Measurements from ENCODE around the gene TTC23.

TTC23 gene

DNA sequence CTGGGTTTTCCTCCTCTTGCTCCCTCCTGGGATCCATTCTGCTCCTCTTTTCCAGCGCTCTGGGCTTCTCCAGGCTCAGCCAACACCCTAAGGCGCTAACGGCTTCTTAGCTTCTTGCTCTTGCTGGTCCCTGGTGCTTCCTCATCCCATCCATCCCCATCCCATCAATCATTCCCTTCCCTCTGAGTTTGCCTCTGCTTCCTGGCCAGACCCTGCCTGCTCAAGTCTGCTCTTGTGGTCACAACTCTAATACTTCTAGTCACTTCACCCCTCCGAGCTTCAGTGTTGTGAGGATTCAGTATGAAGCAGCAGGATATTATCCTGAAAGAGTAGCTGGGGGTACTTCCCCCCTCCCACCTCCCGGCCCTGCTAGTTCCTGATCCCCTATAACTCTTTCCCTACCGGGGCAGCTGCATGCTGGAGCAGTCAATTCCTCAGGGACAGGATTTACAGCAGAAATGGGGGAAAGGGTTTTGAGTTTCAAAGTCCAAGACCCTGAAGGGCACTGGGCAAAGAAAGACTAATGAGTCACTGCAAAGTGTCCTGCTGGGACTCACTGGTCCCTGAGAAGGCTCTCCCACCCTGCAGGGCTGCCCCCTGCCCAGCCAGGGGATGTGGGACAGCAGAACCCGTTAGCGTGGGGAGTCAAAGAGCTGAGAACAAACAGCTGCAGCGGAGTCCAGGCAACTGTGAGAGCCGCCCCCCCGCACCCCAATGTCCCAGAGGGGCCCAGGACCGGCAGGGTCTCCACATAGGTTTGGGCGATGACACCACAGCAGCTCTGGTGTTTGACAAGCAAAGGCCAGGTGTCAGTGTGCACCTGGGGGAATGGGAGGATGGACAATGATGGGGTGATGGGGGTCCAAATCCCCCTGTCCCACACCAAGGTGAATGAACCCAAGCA, 146.8 kb downstream of the TTC23 start:
- no peak for DNase-seq (ENCODE audit: low spot score)

- DNase-seq (ENCODE audit: low spot score) = no peak
Measured at GRCh38 chr15:99101501-99101900, 147.9 kb downstream of the TTC23 start.

DNA sequence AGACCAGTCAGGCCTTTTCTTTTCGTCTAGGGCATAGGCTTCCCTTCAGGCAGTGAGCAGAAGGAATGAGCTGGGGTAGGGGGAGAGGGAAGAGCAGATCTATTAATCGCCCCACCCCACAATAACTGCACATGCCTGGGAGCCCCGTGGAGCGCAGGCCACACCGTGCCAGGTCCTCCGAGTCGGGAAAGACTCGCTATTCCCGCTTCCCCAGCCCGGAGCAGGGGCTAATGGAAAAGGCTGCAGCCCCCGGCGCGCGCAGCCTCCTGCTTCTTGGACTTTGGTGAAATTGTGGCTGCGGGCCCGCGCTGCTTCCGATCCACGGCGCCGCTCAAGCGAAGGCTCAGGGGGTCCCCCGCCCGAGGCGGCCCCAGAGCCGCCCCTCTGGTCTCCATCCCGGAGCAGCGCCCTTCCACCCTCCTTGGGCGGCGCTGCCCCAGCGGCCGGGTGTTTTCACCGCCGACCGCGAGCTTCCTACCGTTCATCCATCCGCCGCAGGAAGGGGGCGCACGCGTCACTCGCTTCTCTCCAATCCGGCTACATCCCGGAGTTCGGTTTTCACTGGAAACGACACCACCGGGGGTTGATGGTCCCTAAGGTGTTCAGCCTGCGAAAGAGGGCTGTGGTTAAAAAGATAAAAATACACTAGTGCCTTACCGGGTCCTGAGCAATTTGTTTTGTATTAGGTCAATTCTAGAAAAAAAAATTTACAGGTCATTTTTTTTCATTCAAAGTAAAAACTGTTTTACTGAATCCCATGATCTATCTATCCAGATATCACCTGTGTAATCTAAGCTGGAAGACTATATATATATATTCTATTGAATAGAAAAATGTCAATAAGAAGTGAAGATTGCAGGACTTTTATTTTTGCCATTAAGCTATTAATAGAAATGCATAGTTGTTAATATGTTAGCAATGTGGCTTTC, 148.9 kb downstream of the TTC23 start:
- peak; percentile 84 for DNase-seq (ENCODE audit: low spot score)

DNA sequence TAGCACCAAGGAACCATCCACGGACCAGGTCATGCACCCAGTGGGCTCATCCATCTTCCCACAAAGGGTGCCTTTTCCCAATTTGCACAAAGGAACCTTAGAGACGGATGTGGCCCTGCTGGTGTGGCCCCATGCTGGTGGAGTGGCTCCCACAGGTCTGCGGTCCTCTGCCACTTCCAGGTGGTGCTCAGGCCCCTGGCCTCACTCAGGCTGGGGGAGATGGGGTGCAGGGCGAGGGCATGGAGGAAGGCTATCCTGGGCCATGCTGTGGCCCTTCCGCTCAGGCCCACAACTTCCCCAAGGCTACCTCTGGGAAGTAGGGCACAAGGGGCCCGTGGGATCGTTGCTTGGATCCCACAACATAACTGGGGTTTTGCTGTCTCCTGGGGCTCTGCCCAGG, 149.7 kb downstream of the TTC23 start:
- DNase-seq (ENCODE audit: low spot score) = no peak

DNA sequence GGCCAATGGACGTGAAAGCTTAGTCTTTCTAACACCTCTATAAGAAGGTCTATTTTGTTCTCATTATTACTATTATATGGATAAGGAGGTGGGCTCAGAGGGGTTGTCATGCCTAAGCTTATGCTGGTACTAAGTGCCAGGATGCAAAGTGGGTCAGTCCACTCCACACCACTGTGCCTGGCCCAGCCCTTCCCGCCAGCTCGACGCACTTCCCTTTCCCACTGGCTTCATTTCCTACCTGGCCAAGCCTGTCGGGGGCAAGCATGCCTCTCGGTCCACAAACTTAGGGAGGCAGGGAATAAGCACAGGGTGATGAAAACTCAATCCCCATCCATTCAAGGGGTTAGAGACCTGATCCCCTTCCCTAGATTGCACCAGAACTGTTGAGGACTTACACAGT, 150.4 kb downstream of the TTC23 start:
- no peak for DNase-seq (ENCODE audit: low spot score)

DNA sequence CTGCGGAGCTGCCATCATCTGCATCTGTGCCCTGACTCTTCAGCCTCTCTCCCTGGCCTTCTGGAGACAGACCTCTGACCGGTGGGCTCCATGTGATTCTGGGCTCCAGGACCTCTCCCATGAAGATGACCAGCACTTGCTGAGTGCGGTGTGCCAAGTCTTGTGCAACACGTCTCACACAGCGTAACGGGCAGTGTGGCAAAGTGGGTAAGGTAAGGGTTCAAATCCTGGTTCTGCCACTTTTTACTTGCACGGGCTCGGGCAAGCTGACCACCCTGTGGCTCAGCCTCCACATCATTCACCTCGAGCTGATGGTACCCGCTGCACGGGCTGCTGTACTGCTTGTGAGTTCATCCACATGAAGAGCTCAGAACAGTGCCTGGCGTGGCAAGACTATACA, 151.0 kb downstream of the TTC23 start:
- no peak for DNase-seq (ENCODE audit: low spot score)

GRCh38 chr15:99097441-99098410, 151.7 kb downstream of the TTC23 start:
- no peak for DNase-seq (ENCODE audit: low spot score)

- no peak for DNase-seq (ENCODE audit: low spot score)
Measured at GRCh38 chr15:99096894-99097426, 152.4 kb downstream of the TTC23 start.

DNA sequence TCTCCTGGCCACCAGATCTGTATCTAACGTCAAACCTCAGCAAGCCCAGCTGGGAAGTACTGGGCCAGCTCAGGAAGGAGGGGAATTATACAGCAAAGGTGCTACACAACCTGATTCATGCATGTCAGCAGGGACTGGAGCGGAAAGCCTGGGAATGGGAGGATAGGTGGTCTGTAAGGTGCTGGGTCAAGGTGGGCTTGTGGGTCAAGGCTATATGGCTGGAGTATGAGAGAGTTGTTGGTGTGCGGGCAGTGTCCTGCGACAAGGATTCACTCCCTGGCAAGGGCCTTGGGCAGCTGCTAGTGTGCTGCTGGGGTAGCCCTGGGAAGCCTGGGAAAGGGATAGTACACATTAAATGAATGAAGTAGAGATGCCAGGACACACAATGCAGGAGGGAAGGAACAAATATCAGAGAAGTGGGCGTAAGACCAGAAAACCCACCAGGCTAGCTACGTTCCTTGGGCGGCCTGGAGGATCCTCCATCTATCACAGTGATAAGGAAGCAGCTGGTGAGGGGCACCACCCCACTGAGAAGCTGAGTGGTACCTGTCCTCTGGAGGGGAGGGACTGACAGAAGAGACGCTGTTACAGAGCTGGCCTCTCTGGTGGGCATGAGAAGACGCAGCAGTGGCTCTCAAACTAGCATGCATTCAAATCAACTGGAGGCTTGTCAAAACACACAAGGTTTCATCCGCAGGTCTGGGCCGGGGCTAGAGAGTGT, 153.0 kb downstream of the TTC23 start:
- no peak for DNase-seq (ENCODE audit: low spot score)

- DNase-seq (ENCODE audit: low spot score) = no peak
Measured at GRCh38 chr15:99095626-99096025, 153.8 kb downstream of the TTC23 start.

GRCh38 chr15:99092554-99093172, 156.7 kb downstream of the TTC23 start:
- no peak for DNase-seq (ENCODE audit: low spot score)

DNA sequence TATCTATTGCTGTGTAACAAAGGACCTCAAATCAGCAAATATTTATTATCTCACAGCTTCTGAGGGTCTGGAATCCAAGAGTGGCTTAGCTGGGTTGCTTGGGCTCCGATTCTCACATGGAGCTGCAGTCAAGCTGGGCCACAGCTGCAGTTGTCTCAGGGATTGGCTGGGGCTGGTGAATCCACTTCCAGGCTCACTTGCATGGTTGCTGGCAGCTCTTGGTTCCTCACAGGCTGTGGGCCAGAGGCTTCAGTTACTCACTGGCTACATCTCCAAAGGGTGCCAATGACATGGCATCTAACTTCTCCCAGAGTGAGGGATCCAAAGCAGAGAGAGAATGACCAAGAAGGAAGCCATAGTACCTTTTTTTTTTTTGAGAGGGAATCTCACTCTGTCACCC, 158.4 kb downstream of the TTC23 start:
- DNase-seq (ENCODE audit: low spot score) = no peak

- no peak for DNase-seq (ENCODE audit: low spot score)
Measured at GRCh38 chr15:99090011-99090699, 159.2 kb downstream of the TTC23 start.

DNA sequence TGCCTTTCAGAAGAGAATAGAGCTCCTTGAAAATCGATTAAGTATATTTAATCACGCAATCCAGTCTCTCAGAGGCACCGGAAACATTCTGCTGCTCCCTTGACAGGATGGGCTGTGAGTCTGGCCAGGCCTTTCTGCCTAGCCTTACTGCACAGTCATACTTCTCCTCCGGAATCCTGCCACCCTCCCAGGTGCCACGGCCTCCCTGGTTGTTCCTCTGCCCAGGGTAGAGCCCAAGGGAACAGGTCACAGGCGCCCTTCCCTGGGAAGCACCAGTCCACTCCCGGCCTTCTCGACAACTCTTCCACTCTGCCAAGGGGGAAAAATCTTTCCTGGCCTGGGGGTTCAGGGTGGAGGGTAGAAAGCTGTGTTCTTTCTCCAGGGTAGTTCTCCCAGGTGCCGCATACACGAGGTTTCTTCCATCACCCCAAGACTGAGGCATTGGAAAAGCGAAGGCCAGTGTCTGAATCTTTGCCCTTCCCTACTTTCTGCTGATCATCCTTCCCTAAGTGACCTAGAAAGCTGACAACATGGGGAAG, 161.9 kb downstream of the TTC23 start:
- DNase-seq (ENCODE audit: low spot score) = no peak

- no peak for DNase-seq (ENCODE audit: low spot score)
Measured at GRCh38 chr15:99086327-99086667, 163.1 kb downstream of the TTC23 start.
